ENCODE results near the gene ITGB6. TPM values are rescaled to one million over a fixed set of nuclear protein-coding genes. Genes with fewer than 3 reads are reported as not detected.

ITGB6 gene, protein sequence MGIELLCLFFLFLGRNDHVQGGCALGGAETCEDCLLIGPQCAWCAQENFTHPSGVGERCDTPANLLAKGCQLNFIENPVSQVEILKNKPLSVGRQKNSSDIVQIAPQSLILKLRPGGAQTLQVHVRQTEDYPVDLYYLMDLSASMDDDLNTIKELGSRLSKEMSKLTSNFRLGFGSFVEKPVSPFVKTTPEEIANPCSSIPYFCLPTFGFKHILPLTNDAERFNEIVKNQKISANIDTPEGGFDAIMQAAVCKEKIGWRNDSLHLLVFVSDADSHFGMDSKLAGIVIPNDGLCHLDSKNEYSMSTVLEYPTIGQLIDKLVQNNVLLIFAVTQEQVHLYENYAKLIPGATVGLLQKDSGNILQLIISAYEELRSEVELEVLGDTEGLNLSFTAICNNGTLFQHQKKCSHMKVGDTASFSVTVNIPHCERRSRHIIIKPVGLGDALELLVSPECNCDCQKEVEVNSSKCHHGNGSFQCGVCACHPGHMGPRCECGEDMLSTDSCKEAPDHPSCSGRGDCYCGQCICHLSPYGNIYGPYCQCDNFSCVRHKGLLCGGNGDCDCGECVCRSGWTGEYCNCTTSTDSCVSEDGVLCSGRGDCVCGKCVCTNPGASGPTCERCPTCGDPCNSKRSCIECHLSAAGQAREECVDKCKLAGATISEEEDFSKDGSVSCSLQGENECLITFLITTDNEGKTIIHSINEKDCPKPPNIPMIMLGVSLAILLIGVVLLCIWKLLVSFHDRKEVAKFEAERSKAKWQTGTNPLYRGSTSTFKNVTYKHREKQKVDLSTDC
- not detected for polyA plus RNA-seq (2012; ENCODE audit: insufficient read depth, insufficient read length)

DNA sequence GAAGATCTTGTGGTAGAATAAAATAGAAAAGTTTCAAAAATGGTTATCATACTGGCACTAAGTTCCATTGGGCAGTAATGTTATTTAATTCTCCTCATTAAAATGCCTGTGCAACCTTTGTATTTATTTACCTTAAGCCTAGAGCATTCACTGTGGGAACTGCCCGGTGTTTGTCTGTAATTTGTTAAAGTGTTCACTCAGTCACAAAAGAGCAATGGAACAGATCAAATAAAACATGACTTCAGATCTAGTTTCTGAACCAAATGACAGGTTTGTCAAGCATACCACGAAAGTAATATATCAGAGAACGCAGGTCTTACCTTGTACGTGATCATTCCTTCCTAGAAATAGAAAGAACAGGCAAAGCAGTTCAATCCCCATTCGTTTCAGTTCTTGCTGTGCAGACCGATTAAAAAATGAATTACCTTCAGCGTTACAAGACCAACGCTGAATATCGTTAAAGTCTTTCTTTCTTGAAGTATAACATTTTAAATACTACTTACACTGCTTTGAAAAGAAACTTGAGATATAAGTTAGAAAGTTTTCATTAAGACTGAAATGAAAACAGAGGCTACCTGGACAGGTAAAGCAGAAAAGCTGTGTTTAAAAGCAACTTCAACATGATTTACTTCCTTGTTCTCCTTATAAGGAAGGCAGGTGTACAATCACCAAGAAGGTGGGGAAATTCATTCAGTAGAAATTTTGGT, at the start of gene ITGB6:
TSS of gene ITGB6 (minus strand) at position 590 of the 707 bp plus-strand sequence. CDS start at position 381, 209 bp downstream.
- no peak for DNase-seq (ENCODE audit: low read depth, low spot score)
- no peak within 1 kb of the TSS for H3K4me3 ChIP-seq (ENCODE audit: low read length)

DNA sequence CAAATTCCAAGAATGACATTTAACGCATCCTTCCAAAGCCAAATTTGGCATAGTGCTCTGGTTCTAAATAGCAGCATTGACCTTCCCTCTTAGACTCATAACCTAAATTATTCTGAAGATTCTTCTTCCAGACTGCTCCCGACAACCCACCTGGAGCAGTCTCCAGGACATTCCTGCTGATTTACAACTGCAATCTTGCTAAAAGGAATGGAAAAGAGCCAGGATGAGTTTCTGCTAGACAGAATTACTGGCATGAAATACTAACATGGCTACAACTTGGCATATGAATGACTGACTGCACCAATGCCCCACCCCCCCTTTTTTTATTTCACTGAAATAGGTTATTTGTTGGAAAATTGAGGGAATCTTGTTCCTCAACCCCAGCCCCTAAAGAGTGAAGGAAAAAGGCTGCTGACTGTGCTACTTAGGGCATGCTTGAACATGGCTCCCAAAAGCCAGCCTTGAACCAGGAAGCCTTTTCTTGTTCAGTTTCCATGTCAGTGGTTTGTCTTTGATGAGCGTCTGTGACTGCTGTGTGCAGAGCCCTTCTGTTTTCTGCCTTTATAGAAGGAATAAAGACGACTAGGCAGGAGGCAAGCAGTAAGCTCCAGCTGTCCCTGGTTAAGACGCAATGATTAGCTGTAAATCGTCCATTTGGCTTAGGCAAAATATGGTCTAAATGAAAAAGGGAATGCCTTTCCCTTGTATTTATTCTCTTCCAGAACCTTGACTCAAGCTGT, 47.4 kb upstream of the ITGB6 start:
- peak; percentile 29 for DNase-seq (ENCODE audit: low read depth, low spot score)
- no peak overlapping the region for H3K4me3 ChIP-seq (ENCODE audit: low read length)

DNA sequence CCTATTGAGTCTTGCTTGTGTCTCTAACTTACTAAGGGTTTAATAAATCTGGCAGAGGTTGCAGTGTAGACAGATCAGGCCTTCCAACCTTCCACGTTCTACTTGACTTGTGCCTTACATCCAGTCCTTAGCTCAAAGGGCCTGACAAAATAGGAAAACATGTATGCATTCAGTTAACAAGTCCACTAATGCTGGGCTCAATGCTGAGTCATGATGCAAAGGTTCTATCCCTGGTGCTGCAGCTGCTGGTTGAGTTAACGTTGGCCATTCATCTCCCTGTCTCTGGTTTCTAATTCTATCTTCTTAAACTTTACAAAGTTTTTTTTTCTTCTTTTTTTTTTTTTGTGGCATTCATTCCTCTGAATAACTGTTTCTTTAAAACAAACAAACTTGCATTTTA, 46.3 kb upstream of the ITGB6 start:
- DNase-seq (ENCODE audit: low read depth, low spot score) = no peak
- no peak overlapping the region for H3K4me3 ChIP-seq (ENCODE audit: low read length)

DNA sequence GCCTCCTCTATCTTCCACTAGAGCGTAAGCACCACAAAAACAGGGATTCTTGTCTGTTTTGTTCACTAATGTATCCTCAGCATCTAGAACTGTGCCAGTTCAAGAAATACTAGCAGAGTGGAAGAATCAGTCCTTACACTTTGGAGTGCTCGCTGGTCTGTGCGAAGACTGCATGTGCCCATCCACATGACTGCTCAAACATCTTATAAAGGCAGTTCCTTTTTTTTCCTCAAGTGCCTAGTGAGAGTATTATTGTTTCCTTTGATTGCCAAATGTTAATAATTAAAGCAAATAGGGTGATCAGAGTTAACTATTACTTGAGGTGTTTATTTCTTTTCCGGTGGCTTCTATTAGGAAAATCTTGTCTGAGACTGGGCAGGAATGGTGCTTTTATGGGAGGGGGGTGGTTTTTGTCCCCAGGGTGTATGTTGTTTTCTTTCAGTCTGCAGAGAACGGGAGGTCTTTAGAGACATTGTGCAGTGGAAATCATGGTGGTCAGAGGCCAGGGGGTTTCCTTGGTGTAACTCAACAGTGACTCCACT, 45.6 kb upstream of the ITGB6 start:
- DNase-seq (ENCODE audit: low read depth, low spot score) = no peak
- H3K4me3 ChIP-seq (ENCODE audit: low read length) = no peak overlapping the region

DNA sequence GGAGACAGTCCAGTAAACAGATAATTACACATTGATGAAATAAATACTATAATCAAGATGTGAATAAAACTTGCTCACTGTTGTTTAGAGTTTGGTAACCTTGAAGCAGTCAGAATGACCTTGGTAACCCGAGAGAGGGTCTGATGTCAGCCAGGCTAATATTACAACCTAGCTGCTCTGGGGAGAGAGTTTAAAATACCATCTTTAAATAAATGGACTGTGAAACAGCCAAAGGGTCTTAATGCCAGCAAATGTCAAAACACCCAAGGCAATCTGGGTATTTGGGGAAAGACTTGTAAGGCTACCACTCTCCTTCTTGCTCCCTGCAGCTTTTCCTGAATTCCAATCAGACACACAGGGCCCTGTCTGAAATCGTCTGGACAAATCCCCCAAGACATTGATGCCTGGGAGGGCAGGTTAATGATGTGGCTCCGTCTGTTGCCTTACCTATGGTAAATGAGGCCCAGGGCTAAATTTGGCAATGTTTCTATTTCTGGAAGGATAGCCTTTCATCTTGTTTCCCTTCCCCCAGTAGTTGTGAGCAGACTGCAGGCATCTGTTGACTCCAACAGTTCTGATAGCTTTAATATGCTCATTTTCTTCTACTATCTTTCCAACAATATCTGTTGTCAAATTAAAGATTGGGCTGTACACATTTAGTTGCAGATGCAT, 43.0 kb upstream of the ITGB6 start:
- H3K4me3 ChIP-seq (ENCODE audit: low read length) = no peak overlapping the region
- DNase-seq (ENCODE audit: low read depth, low spot score) = no peak

DNA sequence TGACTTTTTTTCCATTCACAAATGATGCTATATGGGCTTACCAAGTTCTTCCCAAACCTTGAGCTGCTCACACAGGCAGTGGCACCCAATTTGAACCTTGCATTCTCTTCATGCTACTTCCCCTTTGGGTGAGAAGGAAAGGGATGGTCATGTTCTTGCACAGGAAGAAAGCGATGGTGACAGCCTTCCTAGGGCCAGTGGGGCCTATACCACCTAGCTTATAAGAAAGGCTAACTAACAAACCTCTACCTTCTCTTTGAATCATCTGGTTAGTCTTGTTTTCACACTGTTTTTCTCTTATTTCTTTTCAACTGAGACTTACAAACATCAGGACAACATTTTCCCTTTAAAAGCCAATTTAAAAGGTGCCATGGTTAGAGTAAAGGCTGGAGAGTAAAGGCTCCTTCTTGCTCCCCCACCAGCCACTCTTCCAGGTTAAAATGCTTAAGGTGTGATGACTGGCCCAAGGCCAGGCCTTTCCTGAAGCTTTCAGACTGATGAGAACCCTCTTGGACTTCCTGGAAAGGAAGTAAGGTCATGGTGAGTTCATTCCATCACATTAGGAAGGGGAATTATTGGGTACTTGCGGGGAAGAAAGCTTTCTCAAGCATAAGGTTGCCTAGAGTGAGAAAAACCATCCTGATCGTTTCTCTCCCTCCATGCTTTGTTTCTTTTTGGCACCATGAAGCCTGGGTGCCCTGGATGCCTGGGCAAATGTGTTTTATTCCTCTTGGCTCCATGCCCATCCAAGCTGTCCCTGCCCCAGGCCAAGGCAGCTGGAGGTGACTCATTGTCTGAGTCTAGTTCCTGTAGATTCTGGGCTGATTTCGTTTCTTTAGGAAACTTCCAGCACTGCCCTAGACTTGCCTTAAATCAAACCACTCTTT, 41.4 kb upstream of the ITGB6 start:
- no peak overlapping the region for H3K4me3 ChIP-seq (ENCODE audit: low read length)

DNA sequence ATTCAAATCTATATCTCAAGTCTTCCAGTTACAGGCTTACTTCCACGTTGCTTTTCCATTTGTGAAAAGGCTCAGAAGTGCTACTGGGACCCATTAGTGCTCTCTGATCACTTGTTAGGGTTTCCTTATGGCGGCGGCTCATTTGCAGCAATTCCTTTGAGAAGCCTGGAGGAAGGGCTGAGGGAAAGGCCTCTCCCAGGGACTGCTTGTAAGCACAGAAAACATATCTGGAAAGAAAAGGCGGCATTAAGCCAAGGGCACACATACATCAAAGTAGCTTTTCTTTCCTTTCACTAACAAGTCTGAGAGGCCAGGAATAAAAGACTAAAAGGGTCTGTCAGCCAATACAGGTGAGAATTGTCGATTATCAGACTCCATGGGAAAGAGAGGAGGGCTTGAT, 39.4 kb upstream of the ITGB6 start:
- no peak for DNase-seq (ENCODE audit: low read depth, low spot score)
- H3K4me3 ChIP-seq (ENCODE audit: low read length) = no peak overlapping the region

More for the DNA sequence above, 41.4 kb upstream of the ITGB6 start:
- DNase-seq (ENCODE audit: low read depth, low spot score) = no peak

DNA sequence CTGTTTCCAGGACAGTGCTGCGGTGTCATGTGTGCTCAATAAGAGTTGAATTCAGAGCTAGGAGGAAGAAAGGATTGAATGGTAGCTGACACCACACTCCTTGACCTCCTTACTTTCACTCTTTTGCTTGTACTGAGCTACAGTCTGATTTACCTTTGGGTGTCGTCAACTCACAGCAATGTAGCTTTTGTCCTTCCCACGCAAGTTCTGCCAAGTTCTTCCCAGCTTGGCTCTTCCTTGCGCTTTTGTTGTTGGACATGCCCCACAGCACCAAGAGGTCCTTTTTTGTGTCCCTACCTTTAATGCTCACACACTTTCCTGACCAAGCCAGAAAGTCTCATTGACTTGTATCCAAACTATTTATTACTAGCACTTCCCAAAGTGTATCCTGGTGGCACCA, 38.3 kb upstream of the ITGB6 start:
- DNase-seq (ENCODE audit: low read depth, low spot score) = no peak
- no peak overlapping the region for H3K4me3 ChIP-seq (ENCODE audit: low read length)

DNA sequence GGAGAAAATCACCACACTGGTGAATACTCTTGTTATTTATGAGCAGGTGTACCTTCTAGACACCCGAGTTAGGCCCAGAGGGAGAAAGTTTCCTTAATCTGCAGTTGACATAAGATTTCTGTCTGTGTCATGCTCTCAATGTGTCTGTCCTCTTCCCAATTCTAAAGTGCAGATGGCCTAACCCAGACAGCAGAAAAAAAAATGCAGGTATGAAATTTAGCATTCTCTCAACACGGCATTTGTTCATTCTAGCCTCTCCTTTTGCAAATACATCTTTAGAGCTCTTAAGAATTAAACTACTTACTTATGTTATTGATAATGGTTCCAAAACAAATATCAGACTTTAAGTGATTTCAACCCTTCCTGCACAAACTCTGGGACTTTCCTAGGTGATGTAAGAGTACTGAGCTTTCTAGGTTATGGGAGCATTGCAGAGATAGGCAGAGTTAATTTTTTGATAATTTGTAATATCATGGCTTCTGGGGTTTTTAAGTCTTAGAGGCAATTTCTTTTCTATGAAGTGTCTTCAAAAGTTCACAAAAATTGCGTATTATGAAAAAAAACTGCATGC, 32.9 kb upstream of the ITGB6 start:
- no peak overlapping the region for H3K4me3 ChIP-seq (ENCODE audit: low read length)
- DNase-seq (ENCODE audit: low read depth, low spot score) = no peak

DNA sequence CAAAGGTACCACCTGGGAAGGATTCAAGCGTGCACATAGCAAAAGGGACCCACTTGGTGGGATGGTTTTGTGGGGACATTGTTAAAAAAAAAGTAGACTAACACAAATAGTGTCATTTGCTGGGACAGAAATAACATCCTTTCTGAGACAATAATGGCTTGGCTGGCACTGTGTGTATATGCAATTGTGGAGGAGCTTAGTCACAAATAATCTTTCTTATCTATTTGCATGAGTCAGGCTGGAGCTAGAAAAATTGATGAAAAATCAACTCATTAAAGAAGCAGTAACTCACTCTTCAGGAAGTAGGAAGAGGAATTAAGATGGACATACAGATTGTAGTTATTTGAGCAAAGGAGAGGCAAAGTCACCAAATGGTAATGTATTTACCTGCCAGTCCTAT, 29.5 kb upstream of the ITGB6 start:
- no peak for DNase-seq (ENCODE audit: low read depth, low spot score)
- H3K4me3 ChIP-seq (ENCODE audit: low read length) = no peak overlapping the region

DNA sequence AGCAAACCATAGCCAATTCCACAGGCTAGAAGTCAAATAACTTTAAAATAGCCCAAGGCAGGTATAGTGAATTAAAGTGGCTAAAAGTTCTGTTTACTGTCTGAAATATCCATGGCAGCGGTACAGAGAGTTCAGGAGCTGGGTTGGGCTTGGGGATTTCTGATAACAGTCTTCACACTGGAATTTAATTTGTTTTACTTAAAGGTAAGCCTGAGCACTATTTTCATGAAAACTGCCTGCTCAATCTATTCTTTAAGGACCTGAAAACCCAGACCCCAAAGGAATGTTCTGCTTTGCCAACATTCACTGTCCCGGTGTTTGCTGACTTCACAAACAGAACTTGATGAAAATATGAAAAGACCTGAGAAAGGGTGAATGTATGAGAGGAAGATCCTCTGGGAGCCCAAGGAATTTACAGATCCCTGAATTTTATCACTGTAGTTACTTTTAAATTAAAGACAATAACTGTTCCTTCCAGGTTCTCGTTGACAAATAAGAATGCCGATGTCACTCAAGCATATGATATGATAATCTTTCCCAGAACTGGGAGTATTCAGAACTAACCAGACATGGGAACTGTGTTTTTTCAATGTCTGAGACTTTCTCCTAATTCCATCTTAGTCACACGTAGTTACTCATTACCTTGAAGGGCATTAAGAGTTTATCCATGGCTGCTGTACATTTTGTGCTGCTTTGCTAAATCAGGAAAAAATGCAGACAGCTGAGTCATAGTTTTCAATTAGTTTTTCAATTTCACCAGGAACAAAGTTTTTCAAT, 28.3 kb upstream of the ITGB6 start:
- no peak overlapping the region for H3K4me3 ChIP-seq (ENCODE audit: low read length)

DNA sequence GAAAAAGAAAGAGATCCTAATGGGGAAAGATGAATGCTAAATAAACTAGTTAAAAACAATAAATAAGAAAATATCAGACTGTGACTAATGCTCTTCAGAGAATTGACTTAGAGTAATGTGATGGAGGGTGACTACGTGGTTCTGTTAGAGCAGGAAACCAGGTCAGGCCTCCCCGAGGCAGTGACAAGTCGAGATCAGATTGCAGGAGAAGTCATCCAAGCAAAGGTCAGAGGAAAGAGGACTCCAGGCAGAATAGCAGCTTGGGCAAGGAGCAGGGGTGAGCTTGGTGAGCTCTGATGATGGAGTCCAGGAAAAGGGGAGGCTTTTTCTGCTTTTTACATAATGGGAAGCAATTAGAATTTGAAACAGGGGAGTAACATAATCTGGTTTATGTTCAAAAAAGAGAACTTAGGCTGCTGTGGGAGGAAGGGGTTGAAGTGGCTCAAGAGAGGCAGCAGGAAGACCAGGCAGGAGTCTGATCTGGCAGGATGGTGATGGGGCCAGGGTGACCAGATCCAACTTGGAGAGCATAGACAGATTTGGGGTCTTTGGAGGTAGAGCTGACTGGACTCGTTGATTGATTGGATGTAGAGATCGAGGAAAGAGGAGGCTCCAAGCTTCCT, 27.3 kb upstream of the ITGB6 start:
- H3K4me3 ChIP-seq (ENCODE audit: low read length) = no peak overlapping the region
- DNase-seq (ENCODE audit: low read depth, low spot score) = no peak

More for the DNA sequence above, 28.3 kb upstream of the ITGB6 start:
- DNase-seq (ENCODE audit: low read depth, low spot score) = no peak

DNA sequence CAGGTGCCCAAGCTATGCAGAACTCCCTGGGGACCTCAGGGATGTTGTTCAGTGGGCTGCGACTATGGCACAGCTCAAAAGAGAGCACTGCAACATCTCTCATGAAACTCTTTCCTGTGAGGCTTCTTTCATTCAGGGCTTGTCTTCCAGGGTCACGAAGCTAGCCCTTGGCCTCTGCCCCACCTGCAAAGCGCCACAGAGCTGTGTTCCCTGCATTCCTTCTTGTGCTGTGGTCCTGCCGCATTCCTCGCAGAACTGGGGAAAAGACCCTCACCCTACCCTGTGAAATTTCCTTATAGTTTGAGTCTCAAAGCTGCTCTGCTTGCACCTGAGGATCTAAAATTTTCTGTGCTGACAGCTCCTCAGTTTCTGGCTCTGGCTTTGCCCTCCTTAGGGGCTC, 26.3 kb upstream of the ITGB6 start:
- no peak overlapping the region for H3K4me3 ChIP-seq (ENCODE audit: low read length)
- no peak for DNase-seq (ENCODE audit: low read depth, low spot score)

DNA sequence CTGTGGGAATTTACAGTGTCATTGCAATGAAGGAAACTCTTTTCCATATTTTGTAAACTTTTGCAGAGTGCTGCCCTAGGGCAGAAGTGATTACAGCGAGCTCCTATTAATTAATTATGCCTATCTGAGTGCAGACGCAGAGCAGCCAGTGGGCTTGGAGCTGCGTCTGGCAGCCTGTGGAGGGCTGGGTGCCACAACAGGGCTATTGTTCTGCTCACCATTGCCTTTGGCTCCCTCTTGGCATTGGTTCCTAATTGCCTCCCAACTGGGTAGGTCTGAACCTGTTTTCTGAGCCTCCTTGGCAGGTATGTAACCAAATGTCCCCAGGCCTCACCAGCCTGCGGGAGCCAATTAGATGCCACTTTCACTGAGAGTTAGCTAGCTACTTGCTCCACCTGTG, 25.6 kb upstream of the ITGB6 start:
- no peak for DNase-seq (ENCODE audit: low read depth, low spot score)
- H3K4me3 ChIP-seq (ENCODE audit: low read length) = no peak overlapping the region

DNA sequence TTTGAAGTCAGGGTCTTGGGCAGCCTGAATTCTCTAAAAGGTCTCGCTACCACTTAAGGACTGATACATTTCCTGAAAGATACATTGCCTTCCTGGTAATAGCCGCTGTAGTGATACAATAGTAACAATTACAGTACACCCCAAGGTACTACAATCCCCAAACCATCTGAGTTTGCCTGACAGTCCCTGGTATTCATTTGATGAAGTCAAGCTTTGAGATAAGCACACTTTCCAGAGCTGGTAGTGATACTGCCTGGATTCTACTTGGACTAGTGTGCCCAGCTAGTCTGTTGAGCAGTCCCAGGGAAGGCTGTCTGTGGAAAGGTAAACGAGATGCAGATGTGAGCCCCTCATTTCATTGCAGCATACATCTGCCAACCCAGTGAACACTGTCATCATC, 24.4 kb upstream of the ITGB6 start:
- DNase-seq (ENCODE audit: low read depth, low spot score) = no peak
- H3K4me3 ChIP-seq (ENCODE audit: low read length) = no peak overlapping the region

DNA sequence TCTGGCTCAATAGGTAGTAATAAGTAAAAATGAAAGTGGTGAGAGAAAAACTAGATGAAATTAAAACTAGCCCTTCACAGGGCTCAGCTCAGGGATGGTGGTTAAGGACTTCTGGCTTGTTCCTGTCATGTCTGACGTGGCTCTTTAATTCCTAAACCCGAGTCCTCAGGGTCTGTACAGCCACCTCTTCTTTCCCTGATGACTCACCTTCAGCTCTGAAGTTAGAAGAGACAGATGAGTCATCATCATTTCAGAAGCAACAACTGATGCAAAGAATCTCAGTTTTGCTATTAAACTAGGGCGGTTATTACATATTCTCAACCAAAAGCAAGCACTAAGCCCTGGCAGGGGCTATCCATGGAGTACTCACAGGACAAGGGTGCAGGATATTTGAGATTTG, 24.0 kb upstream of the ITGB6 start:
- H3K4me3 ChIP-seq (ENCODE audit: low read length) = no peak overlapping the region
- no peak for DNase-seq (ENCODE audit: low read depth, low spot score)
